Panc1 (cell line): ENCODE data around the gene SDK1. TPM values are rescaled to one million over a fixed set of nuclear protein-coding genes. Genes with fewer than 3 reads are reported as not detected.

Experiments
- ATAC-seq: fragments of 200-7000 bp; cut with Tn5 transposase; 2 replicates; pipeline ENCODE4 v1.9.1; 2020; ENCODE audit warnings: mild to moderate bottlenecking, moderate library complexity
- BruUV-seq: library from RNA; stranded (reverse); fragments of 400-500 nt; replicated peaks from 2 replicates; lab custom pipeline; 2021; lab: Mats Ljungman, UMichigan
- CTCF ChIA-PET: fragments of 300-600 bp; sonication (Branson Sonifier 250); formaldehyde crosslinking; loops from one replicate; lab custom pipeline; 2022; ENCODE audit warnings: antibody characterized with exemption; lab: Charles Lee
- POLR2A ChIA-PET: fragments of 300-600 bp; sonication (Branson Sonifier 250); formaldehyde crosslinking; loops from one replicate; lab custom pipeline; 2022; ENCODE audit warnings: antibody characterized with exemption; lab: Charles Lee
- DNase-seq: peaks from one replicate; pipeline ENCODE4 v3.0.0-alpha.2; 2010; ENCODE audit warnings: low read depth, low spot score
- H3K27ac ChIP-seq: 2 replicates; pipeline ENCODE4 v1.5.1; 2011; ENCODE audit warnings: mild to moderate bottlenecking, low read length, inconsistent platforms
- H3K27me3 ChIP-seq: fragments of 200-500 bp; sonication (Bioruptor generic); 2 replicates; pipeline ENCODE4 v1.6.0; 2014; ENCODE audit warnings: low read length, inconsistent platforms; ENCODE audit not compliant: control insufficient read depth, insufficient read depth
- H3K36me3 ChIP-seq: fragments of 200-500 bp; sonication (Bioruptor generic); 2 replicates; pipeline ENCODE4 v1.5.1; 2014; ENCODE audit warnings: inconsistent platforms, mild to moderate bottlenecking, low read length, moderate library complexity; ENCODE audit not compliant: control insufficient read depth, insufficient read depth
- H3K4me1 ChIP-seq: 2 replicates; pipeline ENCODE4 v1.5.1; 2011; ENCODE audit warnings: inconsistent platforms, mild to moderate bottlenecking, low read length, moderate library complexity; ENCODE audit not compliant: control insufficient read depth, insufficient read depth
- H3K4me3 ChIP-seq, 2 experiments: 2 replicates each; pipeline ENCODE4 v1.5.1; 2011 to 2012; ENCODE audit warnings: low read depth in 2 of 2, low read length in 2 of 2, mild to moderate bottlenecking in 2 of 2, inconsistent platforms in 1 of 2, moderate library complexity in 1 of 2
- H3K9me3 ChIP-seq: fragments of 200-500 bp; sonication (Bioruptor generic); 2 replicates; pipeline ENCODE4 v1.5.1; 2014; ENCODE audit warnings: low read depth, mild to moderate bottlenecking, inconsistent platforms, low read length, moderate library complexity; ENCODE audit not compliant: control insufficient read depth, insufficient read depth
- POLR2AphosphoS5 ChIP-seq: IDR thresholded peaks from 2 replicates; pipeline ENCODE4 v1.6.1; 2012; ENCODE audit warnings: mild to moderate bottlenecking, low read depth, low read length, moderate library complexity
- SIN3A ChIP-seq: IDR thresholded peaks from 2 replicates; pipeline ENCODE4 v1.6.1; 2012; ENCODE audit warnings: low read depth, mild to moderate bottlenecking, low read length, moderate library complexity, borderline replicate concordance; ENCODE audit not compliant: insufficient read depth
- TCF7L2 ChIP-seq: IDR thresholded peaks from 2 replicates; pipeline ENCODE4 v1.6.1; 2011; ENCODE audit warnings: mild to moderate bottlenecking, low read depth, low read length, inconsistent platforms
- in situ Hi-C: cut with HindIII; loops from 2 replicates; pipeline ENCODE4 v1.10.0; 2016; ENCODE audit warnings: low sequenced_read_pairs, low pct_unique_long_range_greater_than_20kb
- intact Hi-C: fragments of 100-400 bp; cut with micrococcal nuclease; formaldehyde crosslinking; loops from one replicate; pipeline ENCODE4 v1.10.0; 2022; ENCODE audit not compliant: unreplicated experiment
- total RNA-seq: library from RNA; stranded (reverse); gene quantifications from one replicate; pipeline ENCODE4 v1.2.1, GENCODE V29; 2021; ENCODE audit not compliant: unreplicated experiment
- TF ChIP-seq, protein P1 (sequence below), 2 experiments: IDR thresholded peaks; 2 replicates each; pipeline ENCODE4 v1.6.1; 2011 to 2012; ENCODE audit warnings: low read depth in 2 of 2, control low read depth in 1 of 2, low read length in 1 of 2, mild to moderate bottlenecking in 1 of 2, moderate library complexity in 1 of 2; ENCODE audit not compliant: insufficient read depth in 1 of 2
- TF ChIP-seq, protein P2 (sequence below): fragments of 450-650 bp; IDR thresholded peaks from 2 replicates; pipeline ENCODE4 v1.5.1; 2017; ENCODE audit warnings: mild to moderate bottlenecking

Gene SDK1
- total RNA-seq, 1 experiment from 2014 or later, result 47.4 TPM

DNA sequence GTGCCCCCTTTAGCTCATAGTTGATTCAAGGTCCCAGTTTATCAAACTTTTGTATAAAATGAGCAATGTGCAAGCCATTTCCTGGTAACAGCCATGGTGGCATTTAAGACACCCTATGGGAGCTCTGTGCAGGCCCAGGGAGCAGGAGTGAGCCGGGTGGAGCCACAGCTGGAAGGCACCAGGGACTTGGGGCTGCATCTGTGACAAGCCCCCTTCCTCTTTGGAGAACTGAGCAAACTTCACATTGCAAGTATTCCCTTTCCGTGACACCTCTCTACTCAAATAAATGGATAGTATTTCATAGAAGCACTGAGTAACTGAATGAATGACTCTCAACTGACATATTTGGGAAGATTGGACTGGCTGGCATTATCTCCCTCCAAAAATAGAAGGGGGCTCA lies 822.3 kb downstream of the SDK1 start:
- intact Hi-C loops (no loop called here), in situ Hi-C loops (no loop called here)
- no TSS peak for BruUV-seq
- DNase-seq (no peak), ATAC-seq (no peak)
- POLR2A ChIA-PET, result no interaction called here
- no peak overlapping the region for H3K27ac ChIP-seq
- no peak overlapping the region for H3K4me3 ChIP-seq
- no peaks in the 10 kb centered on the region for H3K4me1 ChIP-seq
- CTCF ChIA-PET, result no interaction called here
- H3K36me3 ChIP-seq, result no peaks in the 10 kb centered on the region
- H3K9me3 ChIP-seq, result peaks cover 12% of the 10 kb centered on the region; the same call in 1 of the 2 replicates
- TF ChIP-seq POLR2AphosphoS5, result no peak
- no peak for TF ChIP-seq TCF7L2
- TF ChIP-seq, protein P1, sequence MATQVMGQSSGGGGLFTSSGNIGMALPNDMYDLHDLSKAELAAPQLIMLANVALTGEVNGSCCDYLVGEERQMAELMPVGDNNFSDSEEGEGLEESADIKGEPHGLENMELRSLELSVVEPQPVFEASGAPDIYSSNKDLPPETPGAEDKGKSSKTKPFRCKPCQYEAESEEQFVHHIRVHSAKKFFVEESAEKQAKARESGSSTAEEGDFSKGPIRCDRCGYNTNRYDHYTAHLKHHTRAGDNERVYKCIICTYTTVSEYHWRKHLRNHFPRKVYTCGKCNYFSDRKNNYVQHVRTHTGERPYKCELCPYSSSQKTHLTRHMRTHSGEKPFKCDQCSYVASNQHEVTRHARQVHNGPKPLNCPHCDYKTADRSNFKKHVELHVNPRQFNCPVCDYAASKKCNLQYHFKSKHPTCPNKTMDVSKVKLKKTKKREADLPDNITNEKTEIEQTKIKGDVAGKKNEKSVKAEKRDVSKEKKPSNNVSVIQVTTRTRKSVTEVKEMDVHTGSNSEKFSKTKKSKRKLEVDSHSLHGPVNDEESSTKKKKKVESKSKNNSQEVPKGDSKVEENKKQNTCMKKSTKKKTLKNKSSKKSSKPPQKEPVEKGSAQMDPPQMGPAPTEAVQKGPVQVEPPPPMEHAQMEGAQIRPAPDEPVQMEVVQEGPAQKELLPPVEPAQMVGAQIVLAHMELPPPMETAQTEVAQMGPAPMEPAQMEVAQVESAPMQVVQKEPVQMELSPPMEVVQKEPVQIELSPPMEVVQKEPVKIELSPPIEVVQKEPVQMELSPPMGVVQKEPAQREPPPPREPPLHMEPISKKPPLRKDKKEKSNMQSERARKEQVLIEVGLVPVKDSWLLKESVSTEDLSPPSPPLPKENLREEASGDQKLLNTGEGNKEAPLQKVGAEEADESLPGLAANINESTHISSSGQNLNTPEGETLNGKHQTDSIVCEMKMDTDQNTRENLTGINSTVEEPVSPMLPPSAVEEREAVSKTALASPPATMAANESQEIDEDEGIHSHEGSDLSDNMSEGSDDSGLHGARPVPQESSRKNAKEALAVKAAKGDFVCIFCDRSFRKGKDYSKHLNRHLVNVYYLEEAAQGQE (IDR thresholded peaks at IDR 0.05; ENCODE audit: insufficient read depth in 1 of 2, low read depth in 2 of 2, low read length in 1 of 2), result no peak
- TF ChIP-seq, protein P2, sequence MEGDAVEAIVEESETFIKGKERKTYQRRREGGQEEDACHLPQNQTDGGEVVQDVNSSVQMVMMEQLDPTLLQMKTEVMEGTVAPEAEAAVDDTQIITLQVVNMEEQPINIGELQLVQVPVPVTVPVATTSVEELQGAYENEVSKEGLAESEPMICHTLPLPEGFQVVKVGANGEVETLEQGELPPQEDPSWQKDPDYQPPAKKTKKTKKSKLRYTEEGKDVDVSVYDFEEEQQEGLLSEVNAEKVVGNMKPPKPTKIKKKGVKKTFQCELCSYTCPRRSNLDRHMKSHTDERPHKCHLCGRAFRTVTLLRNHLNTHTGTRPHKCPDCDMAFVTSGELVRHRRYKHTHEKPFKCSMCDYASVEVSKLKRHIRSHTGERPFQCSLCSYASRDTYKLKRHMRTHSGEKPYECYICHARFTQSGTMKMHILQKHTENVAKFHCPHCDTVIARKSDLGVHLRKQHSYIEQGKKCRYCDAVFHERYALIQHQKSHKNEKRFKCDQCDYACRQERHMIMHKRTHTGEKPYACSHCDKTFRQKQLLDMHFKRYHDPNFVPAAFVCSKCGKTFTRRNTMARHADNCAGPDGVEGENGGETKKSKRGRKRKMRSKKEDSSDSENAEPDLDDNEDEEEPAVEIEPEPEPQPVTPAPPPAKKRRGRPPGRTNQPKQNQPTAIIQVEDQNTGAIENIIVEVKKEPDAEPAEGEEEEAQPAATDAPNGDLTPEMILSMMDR, result no peak
- no peak for TF ChIP-seq SIN3A
- no peaks in the 10 kb centered on the region for H3K27me3 ChIP-seq

DNA sequence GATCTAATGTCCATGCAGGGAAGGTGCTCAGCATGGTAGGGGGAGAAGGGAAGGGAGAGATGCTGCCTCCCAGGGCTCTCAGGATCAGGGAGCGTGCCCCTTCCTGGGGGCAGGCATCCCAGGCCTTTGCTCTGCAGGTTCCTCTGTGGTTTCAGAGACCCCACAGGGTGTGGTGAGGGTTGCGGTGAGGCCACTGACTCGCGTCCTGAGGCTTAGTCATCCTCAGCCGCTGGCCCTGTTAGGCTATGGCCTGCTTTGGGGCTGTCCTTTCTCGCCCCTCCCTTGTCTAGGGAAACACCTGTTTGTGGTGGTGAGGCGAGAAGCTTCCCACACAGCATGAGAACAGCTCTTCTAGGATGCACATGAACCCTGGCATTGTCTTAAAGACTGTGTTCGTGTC lies 822.8 kb downstream of the SDK1 start:
- DNase-seq (no peak), ATAC-seq (peak; percentile 45; the same call in 1 of the 2 replicates)
- BruUV-seq, result no TSS peak
- H3K36me3 ChIP-seq, result no peaks in the 10 kb centered on the region
- in situ Hi-C loops, result no loop called here
- intact Hi-C loops, result no loop called here
- peaks cover 12% of the 10 kb centered on the region; the same call in 1 of the 2 replicates for H3K9me3 ChIP-seq
- H3K27me3 ChIP-seq, result no peaks in the 10 kb centered on the region
- TF ChIP-seq POLR2AphosphoS5 (no peak), SIN3A (no peak), TCF7L2 (no peak)
- TF ChIP-seq, protein P2, result no peak
- TF ChIP-seq, protein P1 (IDR thresholded peaks at IDR 0.05; ENCODE audit: insufficient read depth in 1 of 2, low read depth in 2 of 2, low read length in 1 of 2), result no peak
- no peaks in the 10 kb centered on the region for H3K4me1 ChIP-seq
- H3K4me3 ChIP-seq, result no peak overlapping the region
- ChIA-PET CTCF (no interaction called here), POLR2A (no interaction called here)
- no peak overlapping the region for H3K27ac ChIP-seq
